DMS79 (cell line): Measurements from ENCODE around the gene MXI1.

Experiments
- DNase-seq: peaks from one replicate; lab custom pipeline; 2025; lab: John Stamatoyannopoulos, UW

Gene MXI1

DNA sequence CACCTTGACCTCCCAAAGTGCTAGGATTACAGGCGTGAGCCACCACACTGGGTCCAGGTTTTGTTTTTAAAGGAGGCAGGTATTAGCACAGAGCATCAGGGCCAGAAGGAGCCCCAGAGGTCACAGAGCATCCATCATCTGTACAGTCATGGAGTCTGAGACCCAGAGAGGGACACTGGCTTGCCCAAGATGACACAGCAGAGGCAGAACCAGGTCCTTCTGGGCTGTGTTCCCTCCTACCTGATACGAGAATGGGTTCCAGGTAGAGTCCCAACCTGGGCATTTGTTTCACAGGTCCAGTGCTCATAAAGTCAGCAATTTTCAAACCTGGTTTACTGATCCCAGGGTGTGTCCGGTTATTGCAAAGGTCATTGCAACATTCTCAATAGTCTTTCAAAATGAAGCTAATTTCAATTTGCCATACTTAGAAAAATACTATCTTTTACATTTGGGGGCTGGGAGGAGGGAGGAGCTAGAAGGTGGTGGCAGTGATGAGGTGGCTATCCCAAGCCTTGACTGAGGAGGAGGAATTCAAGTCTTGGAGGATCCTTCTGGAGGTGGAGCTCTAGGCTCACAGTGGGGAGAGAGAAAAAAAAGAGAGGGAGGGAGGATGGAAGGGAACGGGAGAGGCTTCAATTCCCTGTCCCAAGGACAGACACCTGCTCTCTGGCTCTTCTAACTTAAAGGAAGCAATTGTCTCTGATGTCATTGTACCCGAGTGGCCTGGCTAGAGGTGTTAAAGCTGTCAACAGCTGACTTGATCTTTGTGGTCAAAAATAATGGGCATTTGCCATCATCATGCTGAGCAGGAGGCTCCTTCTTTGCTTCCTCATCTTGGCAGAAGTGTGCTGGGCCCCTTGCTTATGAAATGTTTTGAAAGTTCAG is 8.1 kb downstream of the MXI1 start:
- no peak for DNase-seq

DNA sequence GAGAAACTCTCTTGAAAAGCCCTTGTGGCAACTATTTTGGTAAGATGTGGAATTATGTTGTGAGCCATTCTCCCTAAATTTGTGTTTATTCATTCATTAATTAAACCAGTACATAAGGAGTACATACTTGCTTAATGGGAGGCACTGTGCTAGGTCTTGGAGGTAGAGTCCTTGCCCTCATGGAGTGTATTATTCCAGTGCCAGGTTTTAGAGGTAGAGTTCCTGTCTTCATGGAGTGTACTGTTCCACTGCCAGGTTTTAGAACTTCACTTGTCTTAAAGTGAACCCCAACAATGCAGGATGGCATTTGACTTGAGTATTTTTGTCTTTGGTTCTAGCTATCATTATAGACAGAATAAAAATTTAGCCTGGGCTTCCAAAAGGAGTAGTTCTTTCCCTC is 8.8 kb downstream of the MXI1 start:
- no peak for DNase-seq

DNA sequence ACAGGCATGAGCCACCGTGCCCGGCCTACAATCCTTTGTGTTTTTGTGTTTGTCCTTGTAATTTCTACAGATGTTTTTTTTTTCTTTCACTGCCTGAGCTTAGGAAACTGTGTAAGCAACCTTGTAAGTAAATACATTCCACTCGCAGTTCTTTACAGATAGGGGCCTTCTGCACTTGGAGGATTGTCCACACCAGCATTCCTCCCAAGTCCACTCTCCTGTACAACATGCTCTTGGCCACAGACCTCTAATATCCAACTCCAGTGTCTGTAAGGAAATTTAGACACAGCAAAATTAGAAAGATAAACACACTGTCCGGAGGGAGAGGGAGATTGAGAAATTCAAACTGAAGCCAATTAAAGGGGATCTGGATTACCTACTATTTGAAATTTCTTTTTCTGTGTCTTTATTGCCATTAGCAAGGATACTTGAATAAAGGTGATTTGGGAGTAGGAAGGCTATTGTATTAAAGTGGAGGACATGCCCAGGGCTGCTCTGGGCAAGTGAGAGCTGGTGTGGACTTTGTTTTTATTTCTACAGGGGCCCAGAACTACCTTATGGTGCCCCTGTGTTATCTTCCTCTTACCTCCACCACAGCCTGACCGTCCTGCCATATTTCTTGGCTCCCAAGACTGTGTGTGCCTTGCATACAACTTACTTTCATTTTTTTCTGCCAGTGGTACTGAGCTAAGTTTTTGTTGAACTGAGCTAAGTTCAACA is 9.7 kb downstream of the MXI1 start:
- DNase-seq, result peak; percentile 26

DNA sequence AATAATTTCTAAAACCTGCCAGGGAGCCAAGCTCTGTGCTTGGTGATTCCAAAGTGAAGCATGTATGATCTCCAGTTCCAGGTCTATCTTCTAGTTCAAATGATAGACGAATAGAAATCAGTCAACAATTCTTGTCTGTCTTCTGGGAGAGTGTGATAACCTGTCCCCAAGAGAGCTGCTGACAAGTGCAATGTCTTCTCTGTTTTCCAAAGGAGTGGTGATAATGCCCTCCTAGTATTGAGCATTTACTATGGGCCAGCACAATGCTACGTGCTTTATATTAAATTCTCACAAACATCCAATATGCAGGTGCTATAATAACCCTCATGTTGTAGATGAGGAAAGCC is 10.2 kb downstream of the MXI1 start:
- DNase-seq, result no peak

DNA sequence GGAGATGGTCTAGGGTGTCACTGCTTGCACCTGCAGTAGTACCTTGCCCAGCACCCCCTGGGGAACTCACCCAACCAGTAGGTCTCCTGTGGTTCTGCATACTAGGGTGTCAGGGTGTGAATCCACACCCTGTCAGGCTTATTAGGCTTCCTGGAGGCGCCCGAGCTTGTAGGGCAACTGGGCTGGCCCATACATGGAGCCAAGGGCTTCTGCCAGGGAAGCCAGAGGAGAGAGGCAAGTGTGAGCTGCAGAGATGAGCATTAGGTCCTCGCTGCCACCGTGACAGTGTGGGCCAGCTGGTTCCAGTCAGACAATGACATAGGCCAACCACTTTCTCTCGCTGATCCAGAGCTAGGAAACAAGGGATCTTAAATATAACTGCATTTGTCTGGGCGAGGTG is 11.2 kb downstream of the MXI1 start:
- DNase-seq, result no peak

DNA sequence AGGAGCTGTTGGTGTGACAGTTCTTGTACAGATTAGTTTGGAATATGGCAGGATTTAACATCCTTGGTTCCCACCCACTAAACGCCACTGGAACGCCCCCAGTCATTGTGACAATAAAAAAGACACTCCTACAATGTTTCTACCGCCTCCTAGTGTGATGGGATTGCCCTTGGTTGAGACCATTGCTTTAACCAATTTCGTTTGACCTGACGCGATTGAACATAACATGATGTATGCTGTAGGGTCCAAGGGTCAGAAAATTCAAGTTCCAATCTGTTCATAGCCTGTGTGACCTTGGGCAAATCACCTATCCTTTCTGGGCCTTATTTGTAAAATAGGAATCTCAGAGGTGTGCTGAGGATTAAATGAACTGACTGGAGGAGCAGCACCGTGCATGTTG is 12.5 kb downstream of the MXI1 start:
- no peak for DNase-seq

DNA sequence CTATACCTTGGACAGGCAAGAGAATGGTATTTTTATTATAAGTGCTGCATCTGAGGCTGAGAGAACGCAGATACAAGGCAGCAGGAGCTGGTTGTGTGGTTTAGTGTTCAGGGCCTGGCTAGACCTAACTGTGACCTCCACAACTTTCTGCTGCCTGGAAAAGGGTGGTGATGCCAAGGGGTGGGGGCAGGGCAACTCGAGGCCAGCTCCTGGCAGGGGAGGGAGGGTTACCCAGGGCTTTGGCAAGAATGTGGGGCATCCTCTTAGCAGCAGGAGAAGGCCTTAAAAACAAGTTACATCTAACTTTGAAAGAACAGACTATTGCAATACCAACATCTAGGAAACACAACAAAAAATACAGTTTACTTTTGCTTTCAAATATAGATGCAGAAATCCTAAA is 13.0 kb downstream of the MXI1 start:
- no peak for DNase-seq

DNA sequence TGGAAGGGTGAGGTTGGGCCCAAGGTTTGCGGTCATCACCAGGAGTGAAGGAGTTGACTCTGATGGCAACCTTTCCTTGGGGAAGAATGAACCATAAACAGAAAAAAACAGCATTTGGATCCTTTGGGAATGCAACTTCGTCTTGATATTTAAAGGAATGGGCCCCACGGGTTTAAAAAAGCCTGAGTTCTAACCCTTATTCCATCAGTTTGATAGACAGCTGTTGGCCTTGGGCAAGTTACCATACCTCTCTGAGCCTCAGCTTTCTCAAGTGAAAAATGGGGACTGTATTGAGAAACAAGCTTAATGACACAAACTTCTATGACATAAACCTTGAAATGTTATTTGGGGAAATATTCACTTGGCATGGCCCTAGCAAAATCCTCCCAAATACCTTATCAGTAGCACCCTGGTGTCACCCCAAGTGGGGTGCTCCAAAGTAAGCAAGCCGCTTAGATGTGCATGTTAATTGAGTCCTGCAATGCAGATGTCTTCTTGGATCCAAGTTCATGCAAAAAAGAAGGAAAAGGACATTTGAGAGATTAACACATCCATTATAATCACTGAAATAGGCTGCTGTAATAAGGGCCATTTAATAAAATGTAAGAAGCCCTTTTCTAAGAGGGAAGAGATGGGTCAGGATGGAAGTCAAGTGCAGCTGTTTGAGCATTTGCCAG is 13.8 kb downstream of the MXI1 start:
- no peak for DNase-seq

DNA sequence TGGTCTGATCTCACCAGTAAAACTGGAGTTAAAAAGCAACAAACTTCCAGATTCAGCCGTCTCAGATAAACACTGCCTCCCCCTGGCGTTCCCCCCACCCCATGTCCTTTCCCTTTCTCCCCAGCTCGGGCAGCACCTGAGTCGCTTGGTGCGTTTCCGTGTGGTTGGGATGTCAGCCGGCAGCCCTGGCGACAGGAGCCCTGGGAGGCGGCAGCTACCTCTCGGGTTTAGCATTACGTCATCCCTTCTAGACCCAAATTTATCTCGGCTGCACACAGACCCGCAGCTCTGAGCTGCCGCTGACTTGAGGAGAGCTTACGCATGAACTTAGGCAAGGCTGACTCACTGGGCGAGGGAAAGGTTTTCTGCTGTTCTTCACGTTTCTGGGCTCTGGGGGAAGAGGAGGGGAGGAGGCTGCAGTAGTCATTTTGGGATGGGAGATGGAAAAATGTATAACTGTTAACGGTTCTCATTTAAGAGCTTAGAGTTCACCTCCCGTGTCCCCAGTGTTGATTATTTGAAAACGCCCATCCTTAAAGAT is 14.4 kb downstream of the MXI1 start:
- DNase-seq, result peak; percentile 72

DNA sequence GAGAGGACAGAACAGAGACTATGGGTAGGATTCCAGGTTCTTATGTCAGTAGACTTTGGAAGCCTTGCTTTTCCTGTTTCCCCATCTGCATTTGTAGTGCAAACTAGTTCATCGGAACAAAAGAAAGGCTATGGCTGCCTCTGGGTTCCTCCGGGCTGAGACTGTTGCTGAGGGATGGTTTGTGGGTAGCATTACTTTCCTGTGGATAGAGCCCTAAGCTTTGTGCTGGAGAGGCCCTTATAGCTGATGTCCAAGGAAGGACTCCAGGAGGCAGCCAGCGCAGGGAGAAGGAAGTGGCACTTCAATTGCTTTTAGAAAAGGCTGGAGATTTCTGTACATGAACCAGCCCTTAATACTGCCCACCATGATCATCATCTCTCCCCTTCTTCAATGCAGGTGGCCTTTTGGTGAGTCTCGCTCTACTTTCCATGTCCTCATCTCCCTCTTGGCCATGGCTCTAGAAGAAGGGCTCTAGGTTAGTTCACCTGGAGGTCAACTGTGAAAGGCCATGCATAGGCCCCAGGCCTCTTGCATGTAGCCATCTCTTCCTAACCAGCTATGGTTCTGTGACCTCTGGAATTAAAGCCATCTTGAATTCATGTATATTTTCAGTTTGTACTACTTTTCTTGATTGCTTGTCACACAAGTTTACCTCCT is 15.4 kb downstream of the MXI1 start:
- DNase-seq, result no peak

DNA sequence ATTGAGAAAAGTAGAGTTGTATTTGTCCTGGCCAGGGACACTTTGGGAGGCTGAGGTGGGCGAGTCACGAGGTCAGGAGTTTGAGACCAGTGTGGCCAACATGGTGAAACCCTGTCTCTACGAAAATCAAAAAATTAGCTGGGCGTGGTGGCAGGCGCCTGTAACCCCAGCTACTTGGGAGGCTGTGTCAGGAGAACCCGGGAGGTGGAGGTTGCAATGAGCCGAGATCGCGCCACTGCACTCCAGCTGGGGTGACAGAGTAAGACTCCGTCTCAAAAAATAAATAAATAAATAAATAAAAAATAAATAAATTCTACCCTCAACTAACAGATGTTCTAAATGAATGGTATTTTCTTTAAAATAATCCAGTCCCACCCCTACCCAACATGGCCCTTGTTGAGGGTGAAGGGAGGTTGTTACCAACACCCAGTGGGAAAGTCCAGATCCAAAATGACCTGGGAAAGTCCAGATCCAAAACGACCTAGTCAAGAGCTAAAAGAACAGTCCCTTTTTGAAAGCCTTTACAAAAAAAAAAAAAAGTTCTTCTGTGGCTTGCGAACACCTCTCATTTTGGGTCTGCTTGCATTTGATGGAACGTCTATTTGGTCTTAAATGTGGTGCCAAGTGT is 16.0 kb downstream of the MXI1 start:
- no peak for DNase-seq

DNA sequence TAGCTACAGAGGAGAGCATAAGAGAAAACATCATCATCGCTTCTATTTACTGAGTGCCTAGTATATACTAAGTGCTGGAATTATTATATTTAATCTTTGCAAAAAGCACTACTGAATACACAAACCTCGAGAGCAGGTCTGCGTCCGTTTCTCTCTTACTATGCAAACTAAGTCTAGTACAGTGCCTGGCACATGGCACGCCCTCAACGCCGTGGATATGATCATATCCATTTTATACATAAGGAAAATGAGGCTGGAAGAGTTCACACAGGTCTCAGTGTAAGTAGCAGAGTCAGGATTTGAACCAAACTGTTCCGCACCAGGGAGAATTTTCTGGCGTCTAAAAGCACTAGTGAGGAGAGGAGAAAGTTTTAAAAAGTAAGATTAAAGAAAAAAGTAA is 17.6 kb downstream of the MXI1 start:
- DNase-seq, result no peak

DNA sequence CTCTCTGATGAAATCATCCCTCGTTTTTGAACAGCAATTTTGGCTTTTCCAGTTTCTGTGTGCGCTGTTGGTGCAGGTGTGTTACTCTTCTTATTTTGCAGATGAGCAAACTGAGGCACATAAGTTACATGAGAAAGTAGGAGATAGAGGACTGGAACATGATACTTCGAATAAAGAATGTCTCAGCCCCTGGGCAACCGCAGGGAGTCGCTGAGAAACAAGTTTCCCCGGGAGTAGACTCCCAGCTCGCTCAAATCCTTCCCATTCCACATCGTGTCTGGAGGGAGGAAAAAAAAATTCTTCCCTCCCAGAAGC is 18.0 kb downstream of the MXI1 start:
- no peak for DNase-seq

DNA sequence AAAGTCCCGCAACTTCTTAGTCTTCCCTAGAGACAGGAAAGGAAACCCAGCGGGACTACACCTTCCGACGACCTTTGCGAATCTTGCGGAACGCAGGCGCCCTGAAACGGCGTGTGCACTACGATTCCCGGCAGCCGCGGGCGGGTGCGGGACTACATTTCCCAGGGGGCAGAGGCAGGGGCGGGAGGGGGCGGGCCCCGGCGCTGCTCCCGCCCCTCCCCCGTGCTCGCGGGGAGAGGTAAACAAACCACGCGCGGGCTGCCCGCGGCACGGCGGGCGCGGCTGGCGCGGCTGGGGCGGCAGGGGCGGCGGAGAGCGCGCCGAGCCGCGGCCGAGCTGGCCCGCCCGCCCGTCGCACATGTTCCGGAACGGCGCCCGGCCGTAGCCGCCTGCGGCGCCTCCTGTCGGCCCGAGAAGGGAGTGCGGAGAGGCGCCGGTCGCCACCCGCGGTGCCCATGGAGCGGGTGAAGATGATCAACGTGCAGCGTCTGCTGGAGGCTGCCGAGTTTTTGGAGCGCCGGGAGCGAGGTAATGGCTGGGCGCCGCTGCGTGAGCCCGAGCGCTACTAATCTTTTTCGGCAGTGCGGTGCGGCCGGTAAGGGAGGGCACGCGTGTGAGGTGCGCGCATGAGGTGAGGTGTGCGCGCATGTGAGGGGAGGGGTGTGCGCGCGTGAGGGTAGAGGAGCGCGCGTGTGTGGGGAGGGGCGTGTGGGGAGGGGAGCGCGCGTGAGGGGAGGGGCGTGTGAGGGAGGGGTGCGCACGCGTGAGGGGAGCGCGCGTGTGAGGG is 18.5 kb downstream of the MXI1 start:
- peak; percentile 55 for DNase-seq

DNA sequence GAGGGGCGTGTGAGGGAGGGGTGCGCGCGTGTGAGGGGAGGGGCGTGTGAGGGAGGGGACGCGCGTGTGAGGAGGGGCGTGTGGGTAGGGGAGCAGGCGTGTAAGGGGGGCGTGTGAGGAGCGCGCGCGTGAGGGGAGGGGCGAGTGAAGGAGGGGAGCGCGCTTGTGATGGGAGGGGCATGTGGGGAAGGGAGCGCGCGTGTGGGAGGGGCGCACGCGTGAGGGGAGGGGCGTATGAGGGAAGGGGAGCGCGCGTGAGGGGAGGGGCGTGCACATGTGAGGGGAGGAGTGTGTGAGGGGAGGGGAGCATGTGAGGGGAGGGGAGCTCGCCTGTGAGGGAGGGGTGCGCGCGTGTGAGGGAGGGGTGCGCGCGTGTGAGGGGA is 19.1 kb downstream of the MXI1 start:
- peak; percentile 11 for DNase-seq

DNA sequence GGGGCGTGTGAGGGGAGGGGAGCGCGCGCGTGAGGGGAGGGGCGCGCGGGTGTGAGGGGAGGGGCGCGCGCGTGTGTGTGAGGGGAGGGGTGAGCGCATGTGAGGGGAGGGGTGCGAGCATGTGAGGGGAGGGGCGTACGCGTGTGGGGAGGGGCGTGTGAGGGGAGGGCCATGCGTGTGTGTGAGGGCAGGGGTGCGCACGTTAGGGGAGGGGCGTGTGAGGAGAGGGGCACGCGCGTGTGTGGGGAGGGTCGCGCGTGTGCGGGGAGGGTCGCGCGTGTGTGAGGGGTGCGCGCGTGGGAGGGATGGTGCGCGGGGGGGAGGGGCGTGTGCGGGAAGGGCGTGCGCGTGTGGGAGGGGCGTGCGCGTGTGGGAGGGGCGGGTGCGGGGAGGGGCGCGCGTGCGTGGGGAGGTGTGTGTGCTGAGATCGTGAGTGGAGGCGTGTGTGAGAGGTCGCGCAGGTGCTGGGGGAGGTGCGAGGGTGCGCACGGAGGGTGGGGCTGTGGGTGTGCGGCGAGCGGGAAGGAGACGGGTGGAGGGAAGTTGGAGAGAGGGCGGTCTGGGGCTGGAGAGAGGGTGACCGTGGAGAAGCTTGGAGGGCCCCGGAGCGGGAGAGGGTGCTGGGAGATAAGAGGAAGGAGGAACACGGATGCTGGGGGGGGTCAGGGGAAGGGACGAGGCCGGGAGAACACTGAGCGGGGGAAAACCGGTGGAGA is 19.7 kb downstream of the MXI1 start:
- peak; percentile 17 for DNase-seq

DNA sequence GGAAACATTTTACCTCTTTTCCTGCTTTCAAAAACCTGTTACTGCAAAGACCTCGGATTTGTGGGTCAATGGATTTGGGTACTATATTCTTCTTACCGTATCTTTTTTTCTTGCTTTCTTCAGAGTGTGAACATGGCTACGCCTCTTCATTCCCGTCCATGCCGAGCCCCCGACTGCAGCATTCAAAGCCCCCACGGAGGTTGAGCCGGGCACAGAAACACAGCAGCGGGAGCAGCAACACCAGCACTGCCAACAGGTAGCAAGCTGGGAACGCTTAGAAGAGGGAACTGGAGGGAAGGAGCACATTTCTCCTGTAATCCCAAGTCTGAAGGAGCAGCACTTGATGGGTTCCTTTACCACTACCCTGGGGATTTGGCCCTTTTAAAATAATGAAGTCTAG is 20.7 kb downstream of the MXI1 start:
- DNase-seq, result no peak

DNA sequence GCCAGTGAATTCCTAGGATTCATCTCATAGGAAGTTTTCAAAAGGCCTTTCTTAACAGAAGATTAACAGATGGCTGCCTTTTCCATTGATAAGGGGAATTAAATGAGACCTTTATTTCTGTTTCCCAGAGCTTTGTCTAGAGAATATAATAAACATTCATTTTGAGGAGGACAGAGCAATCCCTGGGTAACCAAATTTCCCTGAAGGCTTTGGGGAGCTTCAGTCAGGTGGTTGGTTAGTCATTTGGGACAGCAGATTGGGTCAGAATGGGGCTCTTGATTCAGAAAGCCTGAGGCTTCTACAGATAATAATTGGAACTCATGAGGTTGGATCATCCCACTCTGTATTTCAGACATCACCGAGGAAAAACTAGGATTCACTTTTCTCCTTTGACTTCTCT is 21.8 kb downstream of the MXI1 start:
- DNase-seq, result no peak

DNA sequence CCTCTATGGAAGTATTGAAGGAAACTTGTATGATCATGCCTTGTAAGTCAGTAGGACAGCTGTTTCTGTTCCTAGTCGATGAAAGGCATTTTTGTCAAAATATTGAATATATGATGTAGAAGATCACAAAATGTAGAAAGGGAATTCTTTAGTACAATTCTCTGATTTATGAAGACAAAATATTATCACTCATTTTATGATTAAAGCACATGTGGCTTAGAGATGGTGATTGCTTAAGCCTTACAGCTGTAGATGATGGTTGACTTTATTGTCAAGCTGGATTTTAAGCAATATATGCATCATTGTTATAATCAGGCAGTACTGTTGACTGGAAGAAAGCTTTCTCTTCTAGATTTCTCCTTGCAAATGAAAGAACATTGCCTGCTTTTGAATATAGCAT is 26.4 kb downstream of the MXI1 start:
- DNase-seq, result no peak

DNA sequence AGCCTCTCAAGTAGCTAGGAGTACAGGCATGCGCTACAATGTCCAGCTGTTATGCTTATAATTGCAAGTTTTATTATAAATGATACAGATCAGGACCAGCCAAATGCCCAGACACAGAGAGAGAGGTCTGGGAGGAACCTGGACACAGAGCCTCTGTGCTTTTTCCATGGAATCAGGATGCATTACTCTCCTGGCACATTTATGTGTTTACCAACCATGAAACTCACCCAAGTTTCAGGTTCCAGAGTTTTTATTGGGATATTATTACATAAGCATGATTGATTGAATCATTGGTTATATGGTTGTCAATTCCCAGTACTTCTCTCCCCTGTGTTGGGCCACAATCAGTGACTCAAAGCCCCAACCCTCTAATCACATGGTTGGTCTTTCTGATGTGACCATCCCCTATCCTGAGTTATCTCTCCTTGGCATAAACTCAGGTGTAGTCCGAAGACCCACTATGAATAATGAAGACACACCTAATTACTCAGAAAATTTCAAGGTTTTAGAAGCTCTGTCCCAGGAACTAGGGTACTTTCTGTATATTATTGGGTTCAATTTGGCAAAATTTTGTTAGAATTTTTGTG is 30.6 kb downstream of the MXI1 start:
- DNase-seq, result no peak
